PFSK-1 (cell line): Measurements from ENCODE around the gene NUSAP1.

Experiments used
- FOXP2 ChIP-seq: optimal IDR thresholded peaks from 2 replicates; pipeline ENCODE3; 2011; ENCODE audit warnings: borderline replicate concordance, control low read depth, inconsistent platforms; ENCODE audit not compliant: insufficient read depth; ENCODE audit errors: extremely low read length, extremely low read depth
- POLR2AphosphoS5 ChIP-seq: IDR thresholded peaks from 2 replicates; pipeline ENCODE4 v1.6.1; 2012; ENCODE audit warnings: low read depth, mild to moderate bottlenecking, control low read depth, low read length, moderate library complexity
- SIN3A ChIP-seq: IDR thresholded peaks from 2 replicates; pipeline ENCODE4 v1.6.1; 2012; ENCODE audit warnings: mild to moderate bottlenecking, low read length, moderate library complexity, borderline replicate concordance; ENCODE audit not compliant: insufficient read depth
- TAF1 ChIP-seq: IDR thresholded peaks from 2 replicates; pipeline ENCODE4 v1.6.1; 2012; ENCODE audit warnings: low read length, control low read depth, borderline replicate concordance; ENCODE audit not compliant: insufficient read depth
- TF ChIP-seq, protein P1 (sequence below), 2 experiments: IDR thresholded peaks; 2 replicates each; pipeline versions ENCODE4 v1.6.1 to v1.8.0; 2011 to 2012; ENCODE audit warnings: low read depth in 2 of 2, low read length in 2 of 2, control low read depth in 1 of 2, inconsistent platforms in 1 of 2, mild to moderate bottlenecking in 1 of 2, moderate library complexity in 1 of 2; ENCODE audit not compliant: insufficient read depth in 1 of 2

Gene NUSAP1

DNA sequence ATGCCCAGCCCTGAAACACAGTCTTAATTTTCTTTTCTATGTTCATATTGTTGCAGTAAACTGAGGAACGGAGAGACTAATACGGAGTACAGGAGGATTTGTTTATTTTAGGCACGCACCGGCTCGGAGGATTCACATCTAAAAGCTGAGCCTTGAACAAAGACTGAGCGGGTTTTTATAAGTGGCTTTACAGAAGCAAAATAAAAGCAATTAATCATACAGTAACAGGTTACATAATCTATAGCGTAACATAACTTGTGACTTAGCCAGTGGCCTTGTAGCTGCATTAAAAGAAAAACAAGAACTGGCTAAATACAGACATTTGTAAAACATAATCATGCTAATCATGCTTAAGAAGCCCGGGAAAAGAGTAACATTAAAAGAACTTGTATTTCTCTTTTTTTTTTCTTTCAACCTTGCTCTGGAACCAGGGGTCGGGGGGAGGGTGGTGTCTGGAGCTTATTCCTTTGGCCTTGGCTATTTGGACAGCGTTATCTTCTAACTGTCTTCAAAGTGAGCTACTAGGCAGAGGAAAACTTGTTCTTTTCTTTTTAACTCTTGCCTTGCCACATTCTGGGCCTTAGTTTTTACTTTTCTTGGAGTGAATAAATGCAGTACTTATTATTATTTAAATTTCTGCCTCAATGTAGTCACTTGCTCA is 17.5 kb downstream of the NUSAP1 start:
- TF ChIP-seq POLR2AphosphoS5 (no peak), FOXP2 (no peak), TAF1 (no peak), SIN3A (no peak)

DNA sequence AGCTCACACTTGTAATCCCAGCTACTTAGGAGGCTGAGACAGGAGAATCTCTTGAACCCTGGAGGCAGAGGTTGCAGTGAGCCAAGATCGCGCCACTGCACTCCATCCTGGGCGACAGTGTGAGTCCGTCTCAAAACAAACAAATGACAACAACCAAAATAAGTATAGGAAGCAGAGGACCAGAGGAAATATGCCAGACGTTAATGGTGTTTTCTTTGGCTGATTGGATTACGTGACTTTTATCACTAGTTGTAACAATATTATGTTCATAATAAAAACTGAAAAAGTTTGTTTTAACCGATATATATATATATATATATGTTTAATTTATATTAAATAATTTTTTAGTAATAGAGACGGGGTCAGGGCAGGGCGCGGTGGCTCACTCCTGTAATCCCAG is 21.7 kb downstream of the NUSAP1 start:
- TF ChIP-seq TAF1 = no peak
- TF ChIP-seq POLR2AphosphoS5 = no peak
- TF ChIP-seq SIN3A = no peak
- no peak for TF ChIP-seq FOXP2
- TF ChIP-seq, protein P1, sequence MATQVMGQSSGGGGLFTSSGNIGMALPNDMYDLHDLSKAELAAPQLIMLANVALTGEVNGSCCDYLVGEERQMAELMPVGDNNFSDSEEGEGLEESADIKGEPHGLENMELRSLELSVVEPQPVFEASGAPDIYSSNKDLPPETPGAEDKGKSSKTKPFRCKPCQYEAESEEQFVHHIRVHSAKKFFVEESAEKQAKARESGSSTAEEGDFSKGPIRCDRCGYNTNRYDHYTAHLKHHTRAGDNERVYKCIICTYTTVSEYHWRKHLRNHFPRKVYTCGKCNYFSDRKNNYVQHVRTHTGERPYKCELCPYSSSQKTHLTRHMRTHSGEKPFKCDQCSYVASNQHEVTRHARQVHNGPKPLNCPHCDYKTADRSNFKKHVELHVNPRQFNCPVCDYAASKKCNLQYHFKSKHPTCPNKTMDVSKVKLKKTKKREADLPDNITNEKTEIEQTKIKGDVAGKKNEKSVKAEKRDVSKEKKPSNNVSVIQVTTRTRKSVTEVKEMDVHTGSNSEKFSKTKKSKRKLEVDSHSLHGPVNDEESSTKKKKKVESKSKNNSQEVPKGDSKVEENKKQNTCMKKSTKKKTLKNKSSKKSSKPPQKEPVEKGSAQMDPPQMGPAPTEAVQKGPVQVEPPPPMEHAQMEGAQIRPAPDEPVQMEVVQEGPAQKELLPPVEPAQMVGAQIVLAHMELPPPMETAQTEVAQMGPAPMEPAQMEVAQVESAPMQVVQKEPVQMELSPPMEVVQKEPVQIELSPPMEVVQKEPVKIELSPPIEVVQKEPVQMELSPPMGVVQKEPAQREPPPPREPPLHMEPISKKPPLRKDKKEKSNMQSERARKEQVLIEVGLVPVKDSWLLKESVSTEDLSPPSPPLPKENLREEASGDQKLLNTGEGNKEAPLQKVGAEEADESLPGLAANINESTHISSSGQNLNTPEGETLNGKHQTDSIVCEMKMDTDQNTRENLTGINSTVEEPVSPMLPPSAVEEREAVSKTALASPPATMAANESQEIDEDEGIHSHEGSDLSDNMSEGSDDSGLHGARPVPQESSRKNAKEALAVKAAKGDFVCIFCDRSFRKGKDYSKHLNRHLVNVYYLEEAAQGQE (IDR thresholded peaks at IDR 0.05; ENCODE audit: insufficient read depth in 1 of 2, low read depth in 2 of 2, low read length in 2 of 2) = no peak

DNA sequence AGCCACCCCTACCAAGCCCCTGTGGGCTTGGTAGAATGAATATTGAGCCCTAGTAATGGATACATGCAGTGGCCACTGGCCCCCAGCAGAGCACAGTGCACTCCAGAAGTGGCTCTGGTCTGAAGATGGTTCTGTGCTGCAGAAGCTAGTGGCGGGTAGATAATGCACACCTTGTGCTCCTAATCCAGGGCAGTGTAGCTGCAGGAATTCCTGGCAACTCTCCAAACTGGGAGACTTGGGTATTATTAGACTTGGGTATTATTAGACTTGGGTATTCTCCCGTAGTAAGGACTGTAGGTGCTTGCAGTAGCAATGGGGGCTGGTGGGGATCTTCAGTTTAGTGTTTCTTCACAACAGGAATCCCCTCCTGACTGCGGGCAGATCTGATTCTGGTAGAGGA is 34.7 kb downstream of the NUSAP1 start:
- no peak for TF ChIP-seq FOXP2
- TF ChIP-seq, protein P1 (IDR thresholded peaks at IDR 0.05; ENCODE audit: insufficient read depth in 1 of 2, low read depth in 2 of 2, low read length in 2 of 2) = no peak
- TF ChIP-seq POLR2AphosphoS5 = no peak
- no peak for TF ChIP-seq SIN3A
- TF ChIP-seq TAF1 = no peak

DNA sequence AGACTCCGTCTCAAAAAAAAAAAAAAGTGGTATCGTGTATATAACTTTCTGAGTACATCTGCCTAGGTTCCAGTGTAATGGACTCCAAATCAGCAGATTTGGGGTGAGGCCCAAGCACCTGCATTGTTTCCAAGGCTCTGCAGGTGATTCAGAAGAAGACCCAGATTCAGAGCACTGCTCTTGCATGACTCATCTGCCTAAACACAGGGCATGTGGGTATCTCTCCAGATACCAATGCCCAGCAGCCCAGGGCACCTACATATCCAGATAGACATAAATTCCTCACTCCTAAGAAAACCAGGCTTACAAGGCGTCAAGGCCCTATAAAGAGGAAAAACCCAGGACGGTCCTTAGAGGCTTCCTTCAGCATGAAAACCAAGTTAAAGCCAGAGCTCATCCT is 45.3 kb downstream of the NUSAP1 start:
- TF ChIP-seq FOXP2 (no peak), POLR2AphosphoS5 (no peak), SIN3A (no peak), TAF1 (no peak)
- TF ChIP-seq, protein P1 (IDR thresholded peaks at IDR 0.05; ENCODE audit: insufficient read depth in 1 of 2, low read depth in 2 of 2, low read length in 2 of 2) = no peak

DNA sequence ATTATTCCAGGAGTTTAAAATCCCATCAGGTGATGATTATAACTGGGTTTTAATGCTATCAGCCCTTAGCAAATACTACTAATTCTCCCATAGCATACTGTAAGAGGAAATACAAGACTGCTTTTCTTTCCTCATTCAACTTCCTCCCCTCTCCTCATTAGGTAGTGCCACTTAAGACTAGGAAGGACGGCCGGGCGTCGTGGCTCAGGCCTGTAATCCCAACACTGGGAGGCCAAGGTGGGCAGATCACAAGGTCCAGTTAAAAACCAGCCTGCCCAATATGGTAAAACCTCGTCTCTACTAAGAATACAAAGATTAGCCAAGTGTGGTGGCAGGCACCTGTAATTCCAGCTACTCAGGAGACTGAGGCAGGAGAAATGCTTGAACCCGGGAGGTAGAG is 55.0 kb downstream of the NUSAP1 start:
- TF ChIP-seq TAF1 = no peak
- TF ChIP-seq, protein P1 (IDR thresholded peaks at IDR 0.05; ENCODE audit: insufficient read depth in 1 of 2, low read depth in 2 of 2, low read length in 2 of 2) = no peak
- TF ChIP-seq FOXP2 = no peak
- no peak for TF ChIP-seq POLR2AphosphoS5
- TF ChIP-seq SIN3A = no peak
